HG02973 (cell line): Measurements from ENCODE around the gene LDHAL6A.

Source experiments
- ATAC-seq: cut with Tn5 transposase; IDR thresholded peaks from one replicate; pipeline ENCODE4 v1.9.1; 2021; ENCODE audit warnings: moderate library complexity; ENCODE audit not compliant: unreplicated experiment

Gene LDHAL6A

DNA sequence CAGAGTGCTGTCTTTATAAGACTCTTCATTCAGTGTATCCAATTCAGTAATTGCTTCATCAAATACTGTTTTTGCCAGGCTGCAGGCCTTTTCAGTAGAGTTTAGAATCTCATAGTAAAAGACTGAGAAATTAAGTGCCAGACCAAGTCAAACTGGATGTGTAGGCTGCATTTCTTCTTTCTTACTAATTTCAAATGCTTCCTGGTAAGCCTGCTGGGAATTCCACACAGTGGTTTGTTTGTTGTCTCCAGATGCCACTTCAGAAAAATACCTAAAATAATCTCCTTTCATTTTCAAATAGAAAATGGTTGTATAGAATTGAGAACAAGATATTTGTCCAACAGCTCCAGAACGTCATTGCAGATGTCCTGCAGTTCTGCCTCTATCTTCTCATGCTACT, 34.7 kb downstream of the LDHAL6A start:
- ATAC-seq: no peak

DNA sequence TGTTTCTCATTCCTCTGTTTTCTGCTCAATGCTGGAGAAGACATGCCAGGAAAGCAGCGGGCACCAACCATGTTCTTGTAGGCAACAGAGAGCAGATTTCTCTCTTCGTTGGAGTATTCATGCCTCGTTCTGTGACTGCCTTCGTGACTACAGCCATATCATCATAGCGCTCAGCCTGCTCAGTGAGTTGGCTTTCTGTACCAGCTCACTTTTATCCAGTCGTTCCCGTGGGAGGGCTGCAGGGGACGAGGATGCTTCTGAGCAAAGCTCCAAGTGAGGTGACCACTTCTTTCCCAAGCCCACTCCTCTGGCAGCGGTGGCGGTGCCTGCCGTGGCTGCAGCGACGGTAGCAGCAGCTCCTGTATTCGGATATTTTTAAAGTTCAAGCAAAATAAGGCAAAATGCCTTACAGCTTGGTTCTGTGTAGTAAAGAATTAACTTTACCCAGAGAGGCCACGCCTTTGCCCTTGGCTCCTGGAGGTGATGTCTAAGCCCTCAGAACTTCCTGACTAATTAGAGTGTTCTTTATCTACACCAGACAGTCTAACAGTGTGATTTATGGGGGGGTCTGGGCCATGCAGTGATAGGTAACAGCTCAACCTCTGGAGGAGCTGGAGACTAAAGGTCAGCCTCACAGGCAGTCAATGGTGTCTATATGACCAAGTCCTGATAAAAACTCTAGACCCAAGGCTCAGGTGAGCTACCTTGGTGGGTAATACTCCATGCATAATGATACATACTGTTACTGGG, 35.3 kb downstream of the LDHAL6A start:
- ATAC-seq: no peak

DNA sequence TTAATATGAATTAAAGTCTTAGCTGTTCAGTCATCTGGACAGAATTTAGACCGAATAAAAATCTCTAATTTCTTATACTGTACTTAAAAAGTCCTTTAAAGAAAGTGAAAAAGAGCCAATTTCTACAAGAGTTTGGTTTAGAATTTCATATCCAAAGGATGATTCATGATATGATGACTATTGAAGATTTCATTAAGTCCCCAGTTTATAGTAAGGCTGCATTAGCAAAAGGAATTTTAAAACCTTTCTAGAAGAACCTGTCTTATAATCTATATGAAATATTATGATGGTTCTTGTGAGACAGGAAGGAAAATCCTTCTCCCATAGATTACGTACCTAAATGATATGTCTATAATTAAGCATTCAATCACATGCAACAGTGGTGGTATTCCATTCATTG, 36.3 kb downstream of the LDHAL6A start:
- ATAC-seq: no peak

DNA sequence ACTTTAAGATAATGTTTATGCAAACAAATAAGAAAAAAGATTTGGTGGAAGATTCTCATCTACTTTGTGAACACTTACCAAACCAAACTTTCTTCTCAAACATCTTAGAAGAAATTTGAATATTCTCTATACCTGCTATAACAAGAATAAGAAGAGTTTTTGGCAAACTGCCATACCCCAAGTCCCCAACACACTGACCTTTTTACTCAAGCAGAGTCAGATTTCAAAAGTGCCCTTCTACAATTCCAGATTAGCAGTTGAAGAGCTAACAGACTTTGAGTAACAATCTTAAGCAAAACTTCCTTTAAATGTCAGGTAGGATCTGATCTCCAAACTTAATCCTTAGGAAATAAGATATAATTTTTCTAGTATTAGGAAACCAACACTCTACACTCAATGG, 37.2 kb downstream of the LDHAL6A start:
- no peak for ATAC-seq

DNA sequence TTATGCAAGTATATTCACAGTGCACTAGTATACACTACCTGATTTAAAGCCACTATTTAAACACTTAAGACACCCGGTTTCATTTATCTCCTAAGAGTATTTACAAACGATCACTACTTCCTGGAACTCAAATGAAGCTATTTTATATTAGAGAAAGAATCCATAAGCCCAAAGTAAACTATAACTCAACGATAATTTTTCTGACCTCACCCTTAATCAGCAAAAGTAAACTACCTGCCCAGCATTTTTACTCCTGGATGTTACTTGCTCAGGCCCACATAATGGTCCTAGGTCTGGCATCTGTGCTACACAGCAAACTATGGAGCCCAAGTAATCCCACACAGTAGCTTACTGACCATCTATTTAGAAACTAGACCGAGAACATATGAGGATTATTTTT, 37.7 kb downstream of the LDHAL6A start:
- no peak for ATAC-seq

DNA sequence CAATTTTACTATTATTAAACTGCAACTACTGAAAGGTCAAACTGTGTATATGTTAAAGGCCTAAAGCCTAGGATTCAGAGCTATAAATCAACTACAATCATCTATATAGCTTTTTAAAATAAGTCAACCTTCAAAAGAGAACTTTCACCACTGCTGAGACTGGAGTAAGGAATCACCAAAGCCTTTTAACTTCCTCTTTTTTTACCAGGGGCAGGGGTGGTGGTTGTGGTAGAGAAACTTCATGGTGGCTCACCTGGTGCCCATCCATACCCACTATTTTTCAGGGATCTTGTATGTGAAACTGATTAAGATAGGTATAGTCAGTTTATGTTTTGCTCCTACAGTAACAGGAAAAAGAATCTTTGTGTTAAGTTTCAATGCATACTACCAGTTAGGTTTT, 39.6 kb downstream of the LDHAL6A start:
- no peak for ATAC-seq

DNA sequence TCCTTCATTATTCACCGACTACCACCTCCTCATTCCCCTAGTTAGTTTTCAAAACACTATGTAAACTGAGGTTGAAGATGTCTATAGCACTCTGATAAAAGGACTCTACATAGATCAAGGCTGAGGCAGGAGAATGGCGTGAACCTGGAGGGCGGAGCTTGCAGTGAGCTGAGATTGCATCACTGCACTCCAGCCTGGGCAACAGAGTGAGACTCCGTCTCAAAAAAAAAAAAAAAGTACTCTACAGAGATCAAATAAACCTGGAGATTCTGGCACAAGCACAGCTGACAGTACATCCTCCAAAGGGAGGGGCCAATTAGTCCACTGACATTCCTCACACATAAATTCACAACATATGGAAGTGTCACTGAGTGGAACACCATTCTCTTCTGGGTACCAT, 40.0 kb downstream of the LDHAL6A start:
- ATAC-seq: no peak

DNA sequence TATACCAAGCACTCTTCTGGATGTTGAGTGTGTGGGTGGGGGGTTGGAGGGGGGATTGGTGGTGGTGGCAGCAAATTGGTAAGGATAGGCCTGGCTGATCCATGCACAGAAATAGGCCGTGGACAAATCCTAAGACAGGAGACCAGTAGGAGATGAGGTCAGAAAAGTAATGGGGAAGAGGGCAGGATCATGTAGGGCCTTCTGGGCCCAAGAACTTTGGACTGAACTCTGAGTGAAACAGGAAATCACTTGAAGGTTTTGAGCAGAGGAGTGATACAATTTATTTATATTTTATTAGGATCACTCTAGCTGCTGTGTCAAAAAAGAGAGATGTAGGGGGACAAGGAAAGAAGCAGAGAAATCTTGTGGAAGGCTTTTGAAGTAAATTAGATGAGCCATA, 42.4 kb downstream of the LDHAL6A start:
- no peak for ATAC-seq

DNA sequence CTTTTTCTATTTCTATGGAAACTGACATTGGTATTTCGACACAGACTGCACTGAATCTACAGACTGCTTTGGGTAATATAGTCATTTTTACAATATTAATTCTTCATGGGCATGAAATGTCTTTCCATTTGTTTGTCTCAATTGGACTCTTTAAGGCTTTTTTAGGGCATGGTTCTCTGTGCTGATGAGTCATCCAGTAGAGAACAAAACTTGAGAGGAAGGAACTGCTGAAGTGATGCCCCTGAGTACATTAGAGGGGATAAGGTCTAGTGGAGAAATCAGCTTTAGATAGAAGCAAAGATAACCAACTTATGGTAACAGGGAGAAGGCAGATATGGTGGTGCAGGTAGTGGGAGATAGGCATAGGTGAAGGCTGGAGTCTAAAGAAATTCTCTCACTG, 46.0 kb downstream of the LDHAL6A start:
- no peak for ATAC-seq

DNA sequence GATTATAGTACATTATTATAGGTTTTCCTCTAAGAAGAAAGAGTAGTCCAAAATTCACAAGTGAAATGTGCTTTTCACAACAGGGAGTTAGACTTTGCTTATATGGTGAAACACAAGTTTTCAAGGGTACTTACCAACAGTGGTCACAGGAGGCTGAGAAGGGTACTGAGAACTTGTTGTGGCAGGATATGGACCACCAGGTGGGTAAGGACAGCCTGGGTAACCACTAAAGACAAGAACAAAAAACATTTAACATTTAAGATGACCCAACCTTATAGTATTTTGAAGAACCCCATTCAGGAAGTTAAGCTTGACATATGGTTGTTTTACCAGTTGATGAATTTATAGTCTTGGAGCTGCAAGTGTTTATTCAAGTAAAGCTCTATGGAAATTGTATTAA, 46.7 kb downstream of the LDHAL6A start:
- ATAC-seq: no peak

DNA sequence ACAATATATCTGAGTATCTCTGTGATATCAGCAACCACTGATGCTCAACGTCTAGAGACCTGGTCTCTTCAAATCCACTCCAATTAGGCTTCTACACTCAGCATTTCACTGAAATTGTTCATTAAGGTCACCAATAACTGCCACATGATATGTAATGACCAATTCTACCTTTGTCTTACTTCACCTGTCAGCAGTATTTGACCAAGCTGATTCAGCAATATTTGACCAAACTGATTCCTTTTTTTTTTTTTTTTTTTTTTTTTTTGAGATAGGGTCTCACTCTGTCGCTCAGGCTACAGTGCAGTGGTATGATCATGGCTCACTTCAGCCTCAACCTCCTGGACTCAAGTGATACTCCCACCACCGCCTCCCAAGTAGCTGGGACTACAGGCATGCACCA, 65.5 kb downstream of the LDHAL6A start:
- no peak for ATAC-seq

DNA sequence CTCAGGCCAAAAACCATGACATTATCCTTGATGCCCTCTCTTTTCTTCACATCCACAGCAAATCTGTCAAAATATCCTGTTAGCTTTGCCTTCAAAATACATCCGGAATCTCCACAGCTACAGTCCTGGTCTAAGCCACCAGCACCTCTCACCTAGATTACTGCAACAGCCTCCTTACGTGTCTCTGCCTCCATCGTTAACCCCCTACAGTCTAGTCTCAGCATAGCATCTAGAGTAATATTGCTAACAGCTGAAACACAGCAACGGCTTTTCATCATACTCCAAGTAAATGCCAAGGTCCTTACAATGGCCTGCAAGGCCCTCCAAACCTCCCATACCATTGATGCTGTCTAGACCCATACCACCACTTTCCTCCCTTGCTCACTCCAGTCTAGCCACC, 66.7 kb downstream of the LDHAL6A start:
- no peak for ATAC-seq

DNA sequence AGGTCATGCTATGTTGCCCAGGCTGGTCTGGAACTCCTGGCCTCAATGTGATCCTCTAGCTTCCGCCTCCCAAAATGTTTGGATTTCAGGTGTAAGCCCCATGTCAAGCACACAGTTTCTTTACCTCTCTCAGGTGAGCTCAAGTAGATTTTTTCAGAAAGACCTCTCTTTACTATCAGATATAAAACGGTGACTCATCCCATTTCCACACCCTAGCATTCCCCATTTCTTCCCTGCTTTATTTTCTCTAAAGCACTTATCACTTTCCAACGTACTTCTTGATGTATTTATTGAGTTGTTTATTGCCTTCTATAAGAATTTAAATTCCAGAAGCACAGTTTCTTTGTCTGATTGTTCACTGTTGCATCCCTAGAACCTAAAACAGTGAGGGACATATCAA, 67.4 kb downstream of the LDHAL6A start:
- no peak for ATAC-seq

DNA sequence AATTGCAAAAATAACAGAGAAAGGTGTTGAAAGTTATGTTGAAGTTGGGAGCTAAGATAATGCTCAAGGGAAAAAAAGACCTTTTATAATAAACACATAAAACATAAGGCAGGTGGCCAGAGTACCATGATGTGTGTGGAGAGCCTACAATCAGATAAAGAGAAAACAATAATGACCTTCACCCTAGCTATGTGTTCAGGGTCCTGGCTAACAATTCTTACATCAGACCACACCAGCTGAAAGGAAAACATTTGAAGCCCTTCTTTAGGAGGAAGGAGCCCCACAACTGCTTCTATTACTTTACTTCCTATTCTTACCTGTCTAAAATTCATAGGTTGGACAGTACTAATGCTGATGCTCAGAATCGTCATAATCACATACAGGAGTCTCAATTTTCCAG, 68.6 kb downstream of the LDHAL6A start:
- no peak for ATAC-seq

DNA sequence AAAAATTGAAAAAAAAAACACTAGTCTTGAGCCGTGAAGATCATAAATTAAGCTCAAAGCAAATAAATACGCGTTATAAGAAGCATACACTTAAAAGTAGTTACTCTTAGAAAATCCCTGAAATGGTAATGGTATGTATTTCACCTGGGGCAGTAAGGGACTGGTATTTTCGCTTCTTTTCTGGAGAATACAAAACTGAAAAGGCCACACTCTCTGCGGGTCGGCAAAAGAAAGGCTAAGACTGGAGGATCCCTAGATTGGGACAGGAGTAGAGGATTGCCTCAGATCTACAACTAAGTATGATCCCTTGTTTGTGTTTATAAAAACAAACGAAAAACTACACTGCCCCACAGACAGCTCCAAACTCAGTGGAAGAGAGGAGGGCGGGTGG, 70.5 kb downstream of the LDHAL6A start:
- no peak for ATAC-seq

DNA sequence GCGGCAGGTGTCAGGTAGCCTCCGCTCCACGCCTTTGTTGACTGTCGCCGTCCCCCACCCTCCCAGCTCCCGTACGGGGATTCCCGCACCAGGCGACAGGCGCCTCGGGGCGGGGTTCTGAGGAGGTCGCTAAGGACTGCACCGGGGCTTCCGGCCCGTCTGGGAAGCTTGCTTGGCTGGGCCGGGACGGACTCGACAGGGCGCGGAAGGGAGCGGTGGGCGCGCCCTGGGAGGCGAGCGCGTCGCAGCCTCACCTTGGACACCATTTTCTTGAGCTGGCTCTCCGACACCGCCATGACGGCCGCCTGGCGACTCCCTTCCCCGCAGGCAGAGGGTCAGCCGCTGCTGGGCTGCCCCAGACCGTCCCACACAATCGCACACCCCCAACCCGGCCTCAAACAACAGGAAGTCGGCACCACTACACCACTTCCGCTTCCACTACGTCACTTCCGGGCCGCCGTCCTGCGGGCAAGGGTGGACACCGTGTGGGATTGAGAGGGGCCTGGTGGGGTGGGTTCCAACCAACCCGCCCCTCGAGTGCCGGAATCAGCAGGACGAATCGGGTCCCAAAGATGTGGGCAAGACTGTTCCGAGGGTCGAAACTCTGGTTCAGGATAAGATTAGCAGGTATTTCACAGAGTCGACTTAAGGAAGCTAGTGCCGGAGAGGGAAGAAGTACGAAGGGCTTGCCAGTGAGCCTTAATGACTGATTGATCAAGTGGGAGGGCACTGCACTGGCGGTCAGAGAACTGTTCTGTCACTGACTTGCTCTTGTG, 71.1 kb downstream of the LDHAL6A start, which contains the start of gene TSG101:
TSS of gene TSG101 (minus strand) at position 422 of the 776 bp plus-strand sequence. CDS start at position 296, 126 bp downstream.
- ATAC-seq: peak; percentile 91

DNA sequence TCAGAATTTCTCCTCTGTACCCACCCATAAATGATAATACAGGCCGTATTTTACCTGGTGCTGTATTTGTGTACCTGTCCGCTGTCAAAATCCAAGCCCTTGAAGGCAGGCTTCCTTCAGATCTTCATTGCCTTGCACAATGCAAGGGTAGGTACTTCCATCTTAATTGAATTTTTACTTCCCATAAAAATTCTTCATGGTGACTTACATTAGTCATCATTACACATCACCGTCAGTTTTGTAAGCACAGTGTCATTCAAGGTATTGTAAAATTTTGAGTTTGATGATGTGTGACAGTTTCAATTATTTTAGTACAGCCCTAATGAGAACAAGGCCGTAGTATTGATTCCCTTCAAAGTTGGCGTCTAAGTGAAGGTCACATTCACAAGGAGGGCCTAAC, 71.9 kb downstream of the LDHAL6A start:
- no peak for ATAC-seq
